Jurkat, Clone E6-1 (cell line): ENCODE results near the gene UBE3D.

Experiments
- DNase-seq: peaks from one replicate; pipeline ENCODE4 v3.0.0-alpha.2; 2011; ENCODE audit warnings: low read depth, low spot score
- H3K4me3 ChIP-seq: 2 replicates; pipeline ENCODE4 v1.5.1; 2011; ENCODE audit warnings: mild to moderate bottlenecking, low read length, control low read depth, moderate library complexity

UBE3D gene

GRCh38 chr6:82843291-82843885, 222.3 kb downstream of the UBE3D start:
- no peak for DNase-seq
- no peak overlapping the region for H3K4me3 ChIP-seq

- H3K4me3 ChIP-seq, result no peak overlapping the region
These were observed 222.9 kb downstream of the UBE3D start for GRCh38 chr6:82842721-82843120.

More at GRCh38 chr6:82842721-82843120, 222.9 kb downstream of the UBE3D start:
- no peak for DNase-seq
